Activated naive CD4-positive, alpha-beta T cell treated with anti-CD3 and anti-CD28 coated beads for 36 hours (primary cell): ENCODE measurements around the gene TECPR2. TPM values are rescaled to one million over a fixed set of nuclear protein-coding genes. Genes with fewer than 3 reads are reported as not detected.
A peak's percentile ranks its signal among the peaks of the same experiment; 100 is the strongest.
"Not testable (repeated sequence)": the region's sequence is repeated elsewhere in the genome, so short reads cannot be mapped to it uniquely, and the experiment has no call there.

Experiments used
- CTCF ChIA-PET: fragments of 350-600 bp; sonication (Branson Sonifier 250); formaldehyde crosslinking; loops from one replicate; lab custom pipeline; 2021; ENCODE audit warnings: antibody characterized with exemption; lab: Charles Lee
- DNase-seq: peaks from one replicate; pipeline ENCODE4 v3.0.0-alpha.2; 2020
- H3K27ac Mint-ChIP-seq: one replicate; pipeline ENCODE4 v1.8.0; 2021; ENCODE audit warnings: mild to moderate bottlenecking, mixed read lengths
- H3K27me3 Mint-ChIP-seq: one replicate; pipeline ENCODE4 v1.8.0; 2021; ENCODE audit warnings: low read depth, mixed read lengths
- H3K36me3 Mint-ChIP-seq: one replicate; pipeline ENCODE4 v1.8.0; 2021; ENCODE audit warnings: low read depth, mixed read lengths
- H3K4me1 Mint-ChIP-seq: one replicate; pipeline ENCODE4 v1.8.0; 2021; ENCODE audit warnings: low read depth, mixed read lengths
- H3K4me3 Mint-ChIP-seq: one replicate; pipeline ENCODE4 v1.8.0; 2021; ENCODE audit warnings: mild to moderate bottlenecking, moderate library complexity, mixed read lengths
- H3K9me3 Mint-ChIP-seq: one replicate; pipeline ENCODE4 v1.8.0; 2021; ENCODE audit warnings: mixed read lengths
- intact Hi-C: fragments of 100-400 bp; cut with micrococcal nuclease; formaldehyde crosslinking; loops from one replicate; pipeline ENCODE4 v1.15.1; 2023
- total RNA-seq, 2 experiments: library from RNA; stranded (reverse); gene quantifications; one replicate each; pipeline ENCODE4 v1.2.3, GENCODE V29; 2021

Gene TECPR2
- total RNA-seq, 2 experiments from 2014 or later, result 2.3 to 3.6 TPM

DNA sequence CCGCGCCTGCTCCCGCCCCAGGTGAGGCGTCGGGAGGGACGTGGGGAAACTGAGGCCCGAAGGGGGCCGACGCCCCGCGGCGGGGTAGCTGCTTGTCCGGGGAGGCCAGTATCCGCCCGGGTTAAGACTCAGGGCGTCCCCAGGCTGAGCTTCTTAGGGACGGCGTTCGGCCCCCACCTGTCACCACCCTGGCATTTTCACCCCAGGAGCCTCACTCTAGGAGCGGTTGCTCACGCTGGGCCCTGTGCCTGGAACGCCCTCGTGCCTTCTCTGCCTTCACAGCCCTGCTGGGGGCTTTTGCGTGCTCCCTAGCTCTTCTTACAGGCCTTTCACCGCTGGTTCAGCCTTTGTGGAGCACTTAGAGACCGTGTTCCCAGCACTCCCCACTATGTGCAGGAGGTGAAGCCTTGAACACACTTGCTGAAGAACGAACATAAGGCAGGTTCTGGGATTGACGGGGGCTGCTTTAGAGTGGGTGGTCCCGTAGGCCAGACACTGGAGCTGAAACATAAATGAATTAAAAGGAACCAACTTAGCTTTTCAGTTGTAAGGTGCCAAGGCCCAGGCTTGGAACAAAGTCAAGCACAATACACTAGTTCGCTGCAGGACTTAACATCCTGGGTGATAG, 42.6 kb upstream of the TECPR2 start:
- Mint-ChIP-seq H3K27ac (peak overlapping the region; percentile 81), H3K4me1 (peaks cover 49% of the 10 kb centered on the region), H3K4me3 (peak overlapping the region; percentile 88), H3K27me3 (no peaks in the 10 kb centered on the region), H3K9me3 (no peaks in the 10 kb centered on the region), H3K36me3 (peaks cover 2% of the 10 kb centered on the region)
- DNase-seq, result peak; percentile 31
- CTCF ChIA-PET, result interaction anchor here (0.6 to 1.4 kb wide), 8 partner anchors 15 to 359 kb away, joined by 3 to 4 read pairs (median 3); no protein-coding TSS in a partner anchor
- intact Hi-C loops, result no loop called here

DNA sequence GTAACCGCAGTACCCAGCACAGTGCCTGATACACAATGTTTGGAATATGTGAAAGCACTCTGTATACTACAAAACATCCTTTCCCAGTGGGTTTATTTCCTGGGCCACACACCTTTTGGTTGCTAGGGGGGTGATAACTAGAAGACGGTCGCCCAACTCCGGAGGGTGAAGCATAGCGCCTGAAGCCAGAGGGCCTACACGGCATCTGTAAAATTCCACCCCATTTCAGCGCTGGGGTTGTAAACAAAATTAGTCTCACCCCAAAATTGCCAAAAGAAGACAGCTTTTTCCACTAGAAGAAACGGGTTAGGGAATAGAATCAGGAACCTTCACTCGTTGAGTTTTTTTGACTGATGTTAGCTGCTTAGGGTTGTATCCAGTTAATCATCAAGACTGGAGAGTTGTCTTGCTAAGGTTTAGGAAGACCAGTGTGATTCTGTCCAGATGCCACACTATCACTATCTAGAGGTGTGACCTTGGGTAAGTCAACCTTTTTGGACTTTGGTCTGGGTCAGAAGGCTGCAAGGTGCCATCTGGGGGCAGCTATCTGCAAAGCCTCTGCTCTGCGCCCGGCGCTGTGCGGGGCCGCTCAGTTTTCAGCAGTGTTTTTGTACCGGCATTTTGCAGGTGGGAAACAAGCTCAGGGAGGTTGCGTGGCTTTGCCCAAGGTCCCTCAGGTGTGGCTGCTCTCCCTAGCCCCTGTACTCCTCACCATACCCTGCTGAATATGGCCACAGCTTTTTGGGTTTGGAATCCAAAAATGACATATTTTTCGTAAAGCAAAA, 41.9 kb upstream of the TECPR2 start:
- CTCF ChIA-PET, result interaction anchor here (0.6 to 1.4 kb wide), 6 partner anchors 14 to 273 kb away, joined by 3 to 4 read pairs (median 3); no protein-coding TSS in a partner anchor
- peaks cover 47% of the 10 kb centered on the region for H3K4me1 Mint-ChIP-seq
- intact Hi-C loops, result no loop called here

DNA sequence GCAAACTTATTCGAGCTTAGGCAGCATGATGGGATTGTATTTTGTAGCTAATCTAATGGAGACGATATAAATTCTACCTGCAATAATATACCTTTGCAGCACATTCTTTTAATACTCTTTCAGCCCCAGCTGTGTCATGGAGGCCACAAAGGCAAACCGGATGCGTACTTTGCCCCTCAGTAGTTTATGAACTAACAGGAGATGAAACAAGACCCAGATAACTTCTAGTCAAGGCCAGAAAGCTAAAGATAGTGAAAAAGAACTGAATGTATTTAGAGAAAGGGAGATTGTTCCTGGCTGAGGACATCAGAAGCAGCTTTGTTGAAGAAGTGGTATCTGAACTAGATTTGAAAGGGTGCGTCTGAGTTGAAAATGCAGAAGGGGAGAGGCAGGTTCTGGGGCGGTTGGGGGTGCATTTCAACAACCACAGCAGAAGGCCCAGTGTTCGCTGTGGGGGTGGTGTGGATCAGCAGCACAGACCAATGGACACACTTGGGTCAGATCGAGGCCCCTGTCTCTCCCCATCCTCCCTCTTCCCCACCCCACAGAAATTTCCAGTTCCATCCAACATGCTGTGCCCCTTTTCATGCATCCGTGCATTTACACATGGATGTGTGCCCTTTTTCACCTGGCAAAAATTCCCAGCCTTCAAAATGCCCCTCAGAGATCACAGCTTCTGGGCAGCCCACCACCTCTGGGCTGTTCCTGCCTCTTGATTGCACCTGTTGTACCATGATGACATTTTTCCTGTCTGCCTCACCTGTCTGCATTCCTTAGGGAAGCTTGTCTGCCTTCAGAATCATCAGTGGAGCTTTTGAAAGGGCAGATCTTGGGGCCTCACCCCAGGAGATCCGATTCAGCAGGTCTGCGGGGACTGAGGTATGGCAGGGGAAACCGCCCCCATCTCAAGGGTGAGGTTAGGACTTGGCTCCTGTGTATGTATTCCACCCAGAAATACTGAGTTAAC, 41.0 kb upstream of the TECPR2 start:
- Mint-ChIP-seq H3K27me3 (no peaks in the 10 kb centered on the region), H3K4me3 (no peak overlapping the region), H3K9me3 (no peaks in the 10 kb centered on the region), H3K27ac (no peak overlapping the region), H3K4me1 (peaks cover 46% of the 10 kb centered on the region), H3K36me3 (peaks cover 2% of the 10 kb centered on the region)
- CTCF ChIA-PET, result interaction anchor here (0.6 to 1.5 kb wide), 5 partner anchors 14 to 216 kb away, joined by 3 to 4 read pairs (median 3); no protein-coding TSS in a partner anchor
- DNase-seq, result no peak
- intact Hi-C loops, result no loop called here

More for the DNA sequence above, 41.9 kb upstream of the TECPR2 start:
- peaks cover 2% of the 10 kb centered on the region for H3K36me3 Mint-ChIP-seq
- peak overlapping the region; percentile 88 for H3K4me3 Mint-ChIP-seq
- DNase-seq, result no peak
- H3K27me3 Mint-ChIP-seq, result no peaks in the 10 kb centered on the region
- H3K9me3 Mint-ChIP-seq, result no peaks in the 10 kb centered on the region
- peak overlapping the region; percentile 81 for H3K27ac Mint-ChIP-seq

- peak; percentile 52 for DNase-seq
- peaks cover 2% of the 10 kb centered on the region for H3K36me3 Mint-ChIP-seq
- CTCF ChIA-PET, result interaction anchor here (0.8 to 1.5 kb wide), 3 partner anchors 13 to 200 kb away, joined by 3 to 4 read pairs (median 4); no protein-coding TSS in a partner anchor
Observed at GRCh38 chr14:102323102-102323501, 39.6 kb upstream of the TECPR2 start.

DNA sequence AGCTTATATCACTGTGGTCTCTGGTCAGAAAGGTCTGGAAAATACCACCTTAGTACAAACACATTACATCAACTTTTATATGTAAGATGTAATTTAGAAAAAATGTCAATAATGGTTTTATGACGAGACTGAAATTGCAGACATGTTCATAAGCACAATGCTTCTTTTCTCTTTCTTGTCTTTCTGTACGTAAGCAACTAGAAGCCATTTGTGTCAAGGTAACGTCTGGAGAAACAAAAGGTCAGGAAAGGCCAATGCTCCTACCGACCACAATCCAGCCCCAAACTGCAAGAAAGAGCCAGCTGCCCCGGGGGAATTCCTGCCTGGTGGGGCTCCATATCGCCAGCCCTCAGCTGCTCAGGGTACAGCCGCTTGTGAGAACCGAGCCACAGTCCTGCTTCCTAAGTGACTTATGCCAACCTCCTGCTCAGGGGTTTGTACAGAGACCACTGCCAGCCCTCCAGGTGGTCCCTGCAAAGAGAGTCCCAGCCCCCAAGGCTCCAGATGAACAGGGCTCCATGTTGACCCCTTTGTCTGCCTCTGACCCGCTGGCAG, 36.9 kb upstream of the TECPR2 start:
- H3K27me3 Mint-ChIP-seq, result no peaks in the 10 kb centered on the region
- no peak overlapping the region for H3K4me3 Mint-ChIP-seq
- H3K9me3 Mint-ChIP-seq, result no peaks in the 10 kb centered on the region
- peaks cover 2% of the 10 kb centered on the region for H3K36me3 Mint-ChIP-seq
- intact Hi-C loops, result no loop called here
- DNase-seq, result no peak
- no peak overlapping the region for H3K27ac Mint-ChIP-seq
- peaks cover 21% of the 10 kb centered on the region for H3K4me1 Mint-ChIP-seq
- CTCF ChIA-PET, result no interaction called here

More at GRCh38 chr14:102323102-102323501, 39.6 kb upstream of the TECPR2 start:
- no peak overlapping the region for H3K27ac Mint-ChIP-seq
- no peaks in the 10 kb centered on the region for H3K27me3 Mint-ChIP-seq
- H3K4me1 Mint-ChIP-seq, result peaks cover 36% of the 10 kb centered on the region
- no peak overlapping the region for H3K4me3 Mint-ChIP-seq
- intact Hi-C loops, result no loop called here
- H3K9me3 Mint-ChIP-seq, result no peaks in the 10 kb centered on the region

DNA sequence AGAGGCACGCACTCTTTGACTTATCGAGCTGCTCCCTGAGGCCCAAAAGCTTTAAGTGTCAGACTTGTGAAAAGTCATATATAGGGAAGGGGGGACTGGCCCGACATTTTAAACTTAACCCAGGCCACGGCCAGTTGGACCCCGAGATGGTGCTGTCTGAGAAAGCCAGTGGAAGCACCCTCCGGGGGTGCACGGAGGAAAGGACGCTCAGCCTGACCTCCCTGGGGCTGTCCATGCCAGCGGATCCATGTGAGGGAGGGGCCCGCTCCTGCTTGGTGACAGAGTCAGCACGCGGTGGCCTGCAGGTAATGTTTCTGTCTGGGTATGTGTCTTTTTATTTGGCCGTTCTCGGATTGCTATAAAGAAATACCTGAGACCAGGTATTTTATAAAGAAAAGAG, 36.2 kb upstream of the TECPR2 start:
- intact Hi-C loops, result no loop called here
- H3K36me3 Mint-ChIP-seq, result peaks cover 4% of the 10 kb centered on the region
- no peaks in the 10 kb centered on the region for H3K27me3 Mint-ChIP-seq
- no peaks in the 10 kb centered on the region for H3K9me3 Mint-ChIP-seq
- H3K4me3 Mint-ChIP-seq, result no peak overlapping the region
- no peak overlapping the region for H3K27ac Mint-ChIP-seq
- no peak for DNase-seq
- CTCF ChIA-PET, result no interaction called here
- peaks cover 15% of the 10 kb centered on the region for H3K4me1 Mint-ChIP-seq

- H3K4me1 Mint-ChIP-seq, DNase-seq, H3K9me3 Mint-ChIP-seq, intact Hi-C loops, H3K27ac Mint-ChIP-seq, H3K36me3 Mint-ChIP-seq, H3K27me3 Mint-ChIP-seq, CTCF ChIA-PET, H3K4me3 Mint-ChIP-seq: not testable (repeated sequence)
Observed at GRCh38 chr14:102329381-102329780, 33.4 kb upstream of the TECPR2 start.

- intact Hi-C loops, result no loop called here
- peaks cover 1% of the 10 kb centered on the region for H3K4me1 Mint-ChIP-seq
- DNase-seq, result no peak
- H3K9me3 Mint-ChIP-seq, result no peaks in the 10 kb centered on the region
- no peak overlapping the region for H3K27ac Mint-ChIP-seq
- CTCF ChIA-PET, result no interaction called here
- peaks cover 13% of the 10 kb centered on the region for H3K36me3 Mint-ChIP-seq
- H3K27me3 Mint-ChIP-seq, result no peaks in the 10 kb centered on the region
- H3K4me3 Mint-ChIP-seq, result no peak overlapping the region
Observed at GRCh38 chr14:102330806-102331205, 31.9 kb upstream of the TECPR2 start.

DNA sequence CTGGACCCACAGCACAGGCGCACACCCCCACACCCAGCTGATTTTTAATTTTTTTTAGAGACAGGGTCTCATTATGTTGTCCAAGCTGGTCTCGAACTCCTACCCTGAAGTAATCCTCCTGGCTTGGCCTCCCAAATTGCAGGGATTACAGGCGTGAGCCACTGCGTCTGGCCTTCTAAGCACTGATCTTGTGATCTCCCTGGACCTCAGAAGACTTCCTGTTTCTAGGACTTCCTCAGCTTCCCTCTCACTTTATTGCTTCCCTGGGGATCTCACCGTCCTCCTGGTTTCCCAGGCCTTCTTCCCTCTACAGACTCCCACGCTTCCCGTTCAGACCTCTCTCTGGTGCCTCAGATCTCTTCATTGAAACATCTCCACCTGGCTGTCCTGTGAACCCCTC, 29.4 kb upstream of the TECPR2 start:
- intact Hi-C loops, result no loop called here
- peaks cover 1% of the 10 kb centered on the region for H3K4me1 Mint-ChIP-seq
- CTCF ChIA-PET, result interaction anchor here (1.0 kb wide), 1 partner anchor 15 kb away, joined by 4 read pairs; no protein-coding TSS in a partner anchor
- H3K36me3 Mint-ChIP-seq, result peaks cover 26% of the 10 kb centered on the region
- no peak overlapping the region for H3K27ac Mint-ChIP-seq
- H3K27me3 Mint-ChIP-seq, result no peaks in the 10 kb centered on the region
- no peak for DNase-seq
- no peaks in the 10 kb centered on the region for H3K9me3 Mint-ChIP-seq
- no peak overlapping the region for H3K4me3 Mint-ChIP-seq

GRCh38 chr14:102333795-102334705, 28.7 kb upstream of the TECPR2 start:
- CTCF ChIA-PET, result interaction anchor here (0.8 to 1.0 kb wide), 2 partner anchors 14 kb away, joined by 3 to 4 read pairs; no protein-coding TSS in a partner anchor
- intact Hi-C loops, result no loop called here
- Mint-ChIP-seq H3K9me3 (no peaks in the 10 kb centered on the region), H3K27ac (no peak overlapping the region), H3K27me3 (no peaks in the 10 kb centered on the region), H3K4me3 (no peak overlapping the region), H3K36me3 (peaks cover 28% of the 10 kb centered on the region), H3K4me1 (peaks cover 1% of the 10 kb centered on the region)
- DNase-seq, result no peak

DNA sequence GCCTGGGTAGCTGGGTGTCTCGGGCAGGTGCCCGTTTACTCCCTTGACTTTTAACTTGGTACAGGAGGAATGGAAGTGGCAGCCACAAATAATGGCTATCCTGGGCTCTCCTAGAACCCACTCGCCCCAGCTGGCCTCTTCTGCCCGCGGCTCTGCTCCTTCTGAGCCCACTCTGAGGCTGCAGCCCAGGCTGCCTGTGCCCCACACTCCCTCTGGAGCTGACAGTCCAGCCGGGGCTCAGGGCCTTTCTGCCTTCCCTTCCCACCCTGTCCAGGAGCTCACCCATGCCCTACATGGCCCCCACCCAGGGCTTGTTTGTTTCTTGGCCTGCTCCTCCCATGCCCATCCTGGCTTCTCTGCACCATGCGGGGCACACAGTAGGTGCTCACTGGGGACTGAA, 27.6 kb upstream of the TECPR2 start:
- intact Hi-C loops, result no loop called here
- Mint-ChIP-seq H3K27me3 (no peaks in the 10 kb centered on the region), H3K4me1 (peaks cover 1% of the 10 kb centered on the region), H3K36me3 (peaks cover 28% of the 10 kb centered on the region), H3K27ac (no peak overlapping the region), H3K4me3 (no peak overlapping the region), H3K9me3 (no peaks in the 10 kb centered on the region)
- CTCF ChIA-PET, result interaction anchor here (0.8 to 1.0 kb wide), 2 partner anchors 12 to 15 kb away, joined by 3 to 4 read pairs; no protein-coding TSS in a partner anchor
- no peak for DNase-seq
